ENCODE data around the gene GNG7.

DNA sequence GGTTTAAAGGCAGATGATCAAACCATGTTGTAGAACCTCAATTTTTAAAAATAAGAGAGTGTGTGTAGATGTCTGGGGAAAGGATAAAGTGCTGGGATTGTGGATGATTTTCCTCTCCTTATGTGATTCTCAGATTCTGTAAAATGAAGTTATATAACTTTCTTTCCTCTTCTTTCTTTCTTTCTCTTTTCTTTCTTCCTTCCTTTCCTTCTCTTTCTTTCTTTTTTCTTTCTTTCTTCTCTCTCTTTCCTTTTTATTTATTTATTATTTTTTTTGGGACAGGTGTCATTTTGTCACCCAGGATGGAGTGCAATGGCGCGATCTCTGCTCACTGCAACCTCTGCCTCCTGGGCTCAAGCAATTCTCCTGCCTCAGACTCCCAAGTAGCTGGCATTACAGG, 144.0 kb downstream of the GNG7 start:
- TF ChIP-seq EZH2 (IDR thresholded peaks at IDR 0.05) (no peak), POLR2AphosphoS5 (IDR thresholded peaks at IDR 0.05; ENCODE audit: borderline replicate concordance, low read depth, low read length) (no peak)
